Endothelial cell of umbilical vein (primary cell): ENCODE data around the gene VEPH1. TPM values are rescaled to one million over a fixed set of nuclear protein-coding genes. Genes with fewer than 3 reads are reported as not detected.

Experiments used
- BruUV-seq: library from RNA; stranded (reverse); fragments of 400-500 nt; replicated peaks from 2 replicates; lab custom pipeline; 2021; lab: Mats Ljungman, UMichigan
- CTCF ChIA-PET: fragments of 300-600, 350-600 bp; sonication (Branson Sonifier 250); formaldehyde crosslinking; loops from one replicate; lab custom pipeline; 2021; ENCODE audit warnings: antibody characterized with exemption, inconsistent platforms; lab: Charles Lee
- POLR2A ChIA-PET: fragments of 300-600, 350-600 bp; sonication (Branson Sonifier 250); formaldehyde crosslinking; loops from one replicate; lab custom pipeline; 2021; ENCODE audit warnings: antibody characterized with exemption, inconsistent platforms; lab: Charles Lee
- DNase-seq: peaks from one replicate; pipeline ENCODE4 v3.0.0-alpha.2; 2011; ENCODE audit warnings: low read depth, low spot score
- FAIRE-seq: peaks from 2 replicates; lab custom pipeline; 2011; peaks lifted over from hg19 to GRCh38; lab: Jason Lieb, UNC
- H2AFZ ChIP-seq: 2 replicates; pipeline ENCODE4 v1.6.0; 2012; ENCODE audit warnings: low read depth, low read length, control low read depth, inconsistent platforms
- H3K27ac ChIP-seq: 2 replicates; pipeline ENCODE4 v1.5.1; 2011; ENCODE audit warnings: low read depth, mild to moderate bottlenecking, control low read depth, low read length, moderate library complexity; ENCODE audit not compliant: insufficient read depth
- H3K27me3 ChIP-seq, 2 experiments: 2 replicates each; pipeline versions ENCODE4 v1.6.0 to v1.6.1; 2011; ENCODE audit warnings: low read length in 2 of 2, mixed read lengths in 1 of 2; ENCODE audit not compliant: control insufficient read depth in 2 of 2, insufficient read depth in 2 of 2
- H3K36me3 ChIP-seq, 2 experiments: 2 replicates in 1 of 2; 3 replicates in 1 of 2; pipeline ENCODE4 v1.5.1; 2011; ENCODE audit warnings: low read length in 2 of 2, mild to moderate bottlenecking in 1 of 2, moderate library complexity in 1 of 2; ENCODE audit not compliant: control insufficient read depth in 2 of 2, insufficient read depth in 2 of 2; ENCODE audit errors: extremely low read depth in 1 of 2
- H3K4me1 ChIP-seq: 3 replicates; pipeline ENCODE4 v1.5.1; 2011; ENCODE audit warnings: mild to moderate bottlenecking, low read length; ENCODE audit not compliant: control insufficient read depth, insufficient read depth; ENCODE audit errors: extremely low read depth
- H3K4me2 ChIP-seq: 2 replicates; pipeline ENCODE4 v1.6.1; 2011; ENCODE audit warnings: low read length, control low read depth, mixed read lengths; ENCODE audit not compliant: insufficient read depth
- H3K4me3 ChIP-seq, 3 experiments: fragments of 200-600 bp in 1 of 3; sonication (generic), shearing (Covaris generic) in 1 of 3; replicated peaks in 1 of 3; 2 replicates each; pipeline ENCODE4 v1.5.1; 2011 to 2016; ENCODE audit warnings: control low read depth in 3 of 3, low read length in 3 of 3, mild to moderate bottlenecking in 2 of 3, inconsistent platforms in 1 of 3, low read depth in 1 of 3, moderate library complexity in 1 of 3; ENCODE audit not compliant: insufficient read depth in 1 of 3
- H3K79me2 ChIP-seq: 2 replicates; pipeline ENCODE4 v1.6.0; 2012; ENCODE audit warnings: low read length, inconsistent platforms; ENCODE audit not compliant: control insufficient read depth, insufficient read depth
- H3K9ac ChIP-seq: replicated peaks from 2 replicates; pipeline ENCODE3; 2011; ENCODE audit warnings: low read length, control low read depth; ENCODE audit not compliant: insufficient read depth; ENCODE audit errors: extremely low read depth
- H3K9me1 ChIP-seq: replicated peaks from 3 replicates; pipeline ENCODE4 v1.6.0; 2011; ENCODE audit warnings: mild to moderate bottlenecking, low read length; ENCODE audit not compliant: control insufficient read depth, insufficient read depth; ENCODE audit errors: extremely low read depth
- H3K9me3 ChIP-seq: replicated peaks from 2 replicates; pipeline ENCODE4 v1.5.1; 2012; ENCODE audit warnings: low read length, inconsistent platforms; ENCODE audit not compliant: control insufficient read depth, insufficient read depth
- H4K20me1 ChIP-seq: replicated peaks from 2 replicates; pipeline ENCODE3; 2011; ENCODE audit warnings: mild to moderate bottlenecking, low read length; ENCODE audit not compliant: control insufficient read depth, insufficient read depth; ENCODE audit errors: extremely low read depth
- EZH2 ChIP-seq: IDR thresholded peaks from 2 replicates; pipeline ENCODE4 v1.6.1; 2012; ENCODE audit warnings: borderline replicate concordance, low read depth, mild to moderate bottlenecking, moderate library complexity, low read length, inconsistent platforms; ENCODE audit not compliant: severe bottlenecking
- FOS ChIP-seq: IDR thresholded peaks from 2 replicates; pipeline ENCODE4 v1.6.1; 2011; ENCODE audit warnings: mild to moderate bottlenecking, low read length, moderate library complexity, borderline replicate concordance; ENCODE audit not compliant: insufficient read depth
- GATA2 ChIP-seq: IDR thresholded peaks from 2 replicates; pipeline ENCODE4 v1.7.0; 2011; ENCODE audit warnings: low read depth, mild to moderate bottlenecking, moderate library complexity, mixed read lengths, low read length; ENCODE audit not compliant: insufficient read length, insufficient read depth
- JUN ChIP-seq: IDR thresholded peaks from 2 replicates; pipeline ENCODE4 v1.6.1; 2011; ENCODE audit warnings: borderline replicate concordance, low read depth; ENCODE audit not compliant: insufficient read length, insufficient read depth
- MYC ChIP-seq: IDR thresholded peaks from one replicate; pipeline ENCODE4 v1.6.1; 2011; ENCODE audit warnings: mild to moderate bottlenecking, low read depth, low read length
- POLR2A ChIP-seq: IDR thresholded peaks from 2 replicates; pipeline ENCODE4 v1.6.1; 2012; ENCODE audit warnings: low read depth, mild to moderate bottlenecking, control low read depth, low read length
- POLR2AphosphoS5 ChIP-seq: IDR thresholded peaks from 2 replicates; pipeline ENCODE4 v1.6.1; 2012; ENCODE audit warnings: low read depth, mild to moderate bottlenecking, control low read depth, low read length, moderate library complexity; ENCODE audit not compliant: insufficient read depth
- dilution Hi-C: fragments of 300-500 bp; cut with MboI; formaldehyde crosslinking; loops from one replicate; pipeline ENCODE4 v1.15.0; 2019; ENCODE audit warnings: low sequenced_read_pairs; ENCODE audit not compliant: extremely low pct_ligation_motif_present
- intact Hi-C: fragments of 100-400 bp; cut with micrococcal nuclease; formaldehyde crosslinking; loops from one replicate; pipeline ENCODE4 v1.10.0; 2022
- polyA plus RNA-seq, 4 experiments: library from polyadenylated mRNA; depleted of rRNA in 3 of 4; stranded (reverse) in 3 of 4; unstranded in 1 of 4; fragments of >200 nt; gene quantifications; 2 replicates each; pipeline versions ENCODE4 v1.2.1 to v1.2.3, GENCODE V29; 2011 to 2012; ENCODE audit warnings: missing spikeins in 1 of 4
- total RNA-seq: library from RNA; stranded (reverse); gene quantifications from 2 replicates; pipeline ENCODE4 v1.2.3, GENCODE V29; 2021
- TF ChIP-seq, protein P1 (sequence below), 2 donors: IDR thresholded peaks; 1 replicate in 1 of 2; 2 replicates in 1 of 2; pipeline ENCODE4 v1.5.1; 2011; ENCODE audit warnings: low read length in 2 of 2, mild to moderate bottlenecking in 2 of 2, moderate library complexity in 2 of 2, control low read depth in 1 of 2, inconsistent platforms in 1 of 2, low read depth in 1 of 2; ENCODE audit not compliant: insufficient read depth in 1 of 2; ENCODE audit errors: extremely low read depth in 1 of 2
- TF ChIP-seq, protein P2 (sequence below): IDR thresholded peaks from 2 replicates; pipeline ENCODE4 v1.6.1; 2011; ENCODE audit not compliant: insufficient read depth, insufficient read length

VEPH1 gene
- total and polyA plus RNA-seq, 2 donors (not counting 3 experiments of a cell fraction or from before 2014, with no cell fraction given): 42.9 to 136 TPM

DNA sequence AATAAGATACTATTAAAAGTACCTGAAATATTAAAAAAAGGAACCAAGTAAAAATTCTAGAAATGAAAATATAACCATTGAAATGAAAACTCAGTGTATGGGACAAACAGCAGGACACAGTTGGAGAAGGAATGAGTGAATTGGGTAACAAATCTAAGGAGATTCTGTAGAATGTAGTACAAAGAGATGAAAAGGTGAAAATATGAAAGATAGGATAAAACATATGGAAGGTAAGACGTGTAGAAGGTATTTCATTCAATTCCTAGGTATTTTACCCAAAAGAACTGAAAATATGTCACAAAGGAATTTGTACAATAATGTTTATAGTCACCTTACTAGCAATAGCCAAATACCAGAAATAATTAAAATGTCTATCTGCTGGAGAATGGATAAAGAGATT is 260.4 kb downstream of the VEPH1 start:
- Histone ChIP-seq H4K20me1 (no peaks in the 10 kb centered on the region), H3K4me3 (no peak overlapping the region), H3K4me1 (peaks cover 25% of the 10 kb centered on the region), H2AFZ (no peak overlapping the region), H3K9ac (no peak overlapping the region), H3K9me1 (no peaks in the 10 kb centered on the region), H3K79me2 (no peaks in the 10 kb centered on the region), H3K9me3 (no peaks in the 10 kb centered on the region), H3K36me3 (no peaks in the 10 kb centered on the region), H3K27me3 (no peaks in the 10 kb centered on the region), H3K27ac (no peak overlapping the region), H3K4me2 (no peak overlapping the region)
- ChIA-PET CTCF (interaction anchor here (1.2 kb wide), 1 partner anchor 39 kb away, joined by 3 read pairs; no protein-coding TSS in a partner anchor), POLR2A (no interaction called here)
- TF ChIP-seq, protein P1, sequence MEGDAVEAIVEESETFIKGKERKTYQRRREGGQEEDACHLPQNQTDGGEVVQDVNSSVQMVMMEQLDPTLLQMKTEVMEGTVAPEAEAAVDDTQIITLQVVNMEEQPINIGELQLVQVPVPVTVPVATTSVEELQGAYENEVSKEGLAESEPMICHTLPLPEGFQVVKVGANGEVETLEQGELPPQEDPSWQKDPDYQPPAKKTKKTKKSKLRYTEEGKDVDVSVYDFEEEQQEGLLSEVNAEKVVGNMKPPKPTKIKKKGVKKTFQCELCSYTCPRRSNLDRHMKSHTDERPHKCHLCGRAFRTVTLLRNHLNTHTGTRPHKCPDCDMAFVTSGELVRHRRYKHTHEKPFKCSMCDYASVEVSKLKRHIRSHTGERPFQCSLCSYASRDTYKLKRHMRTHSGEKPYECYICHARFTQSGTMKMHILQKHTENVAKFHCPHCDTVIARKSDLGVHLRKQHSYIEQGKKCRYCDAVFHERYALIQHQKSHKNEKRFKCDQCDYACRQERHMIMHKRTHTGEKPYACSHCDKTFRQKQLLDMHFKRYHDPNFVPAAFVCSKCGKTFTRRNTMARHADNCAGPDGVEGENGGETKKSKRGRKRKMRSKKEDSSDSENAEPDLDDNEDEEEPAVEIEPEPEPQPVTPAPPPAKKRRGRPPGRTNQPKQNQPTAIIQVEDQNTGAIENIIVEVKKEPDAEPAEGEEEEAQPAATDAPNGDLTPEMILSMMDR (IDR thresholded peaks at IDR 0.05; ENCODE audit: extremely low read depth in 1 of 2, insufficient read depth in 1 of 2, low read depth in 1 of 2, low read length in 2 of 2): no peak
- no peak for TF ChIP-seq GATA2
- no peak for TF ChIP-seq MYC
- no peak for TF ChIP-seq FOS
- TF ChIP-seq JUN: no peak
- no peak for TF ChIP-seq POLR2AphosphoS5
- TF ChIP-seq, protein P2, sequence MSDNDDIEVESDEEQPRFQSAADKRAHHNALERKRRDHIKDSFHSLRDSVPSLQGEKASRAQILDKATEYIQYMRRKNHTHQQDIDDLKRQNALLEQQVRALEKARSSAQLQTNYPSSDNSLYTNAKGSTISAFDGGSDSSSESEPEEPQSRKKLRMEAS: no peak
- no peak for TF ChIP-seq EZH2
- no peak for TF ChIP-seq POLR2A
- dilution Hi-C loops (no loop called here), intact Hi-C loops (loop anchor here (5.0 kb wide), 1 partner anchor 81 kb away; the partner anchor contains the start of gene CCNL1)
- DNase-seq (no peak), FAIRE-seq (no peak)
- no TSS peak for BruUV-seq
